T-cell (primary cell): ENCODE measurements around the gene FAXDC2. TPM values are rescaled to one million over a fixed set of nuclear protein-coding genes. Genes with fewer than 3 reads are reported as not detected.

Experiments
- ATAC-seq, 4 experiments: fragments of 200-7000 bp in 3 of 4; fragments of 150-1000 bp in 1 of 4; cut with Tn5 transposase; replicated peaks in 1 of 4; 1 replicate in 3 of 4; 2 replicates in 1 of 4; pipeline ENCODE4 v1.10.0; 2021; ENCODE audit warnings: moderate library complexity in 3 of 4, mild to moderate bottlenecking in 2 of 4, moderate number of reproducible peaks in 1 of 4
- CTCF ChIA-PET, 2 donors: fragments of 300-600 bp; sonication (Branson Sonifier 250); formaldehyde crosslinking; loops; one replicate each; lab custom pipeline; 2022; ENCODE audit warnings: antibody characterized with exemption in 2 of 2; lab: Charles Lee
- POLR2A ChIA-PET, 2 donors: fragments of 300-600 bp; sonication (Branson Sonifier 250); formaldehyde crosslinking; loops; one replicate each; lab custom pipeline; 2022; ENCODE audit warnings: antibody characterized with exemption in 2 of 2; lab: Charles Lee
- DNase-seq, 35 experiments: peaks; one replicate each; pipeline versions ENCODE4 v3.0.0 to v3.0.0-alpha.2; 2013 to 2023
- H3K27ac ChIP-seq: one replicate; pipeline ENCODE4 v1.5.1; 2013; ENCODE audit warnings: low read length
- H3K27me3 ChIP-seq, 2 experiments: replicated peaks in 1 of 2; 1 replicate in 1 of 2; 2 replicates in 1 of 2; pipeline versions ENCODE4 v1.6.1 to v1.7.0; 2013; ENCODE audit warnings: low read length in 1 of 2, mixed read lengths in 1 of 2; ENCODE audit not compliant: control insufficient read depth in 2 of 2, insufficient read depth in 2 of 2; ENCODE audit errors: extremely low read depth in 1 of 2
- H3K36me3 ChIP-seq, 2 donors: 1 replicate in 1 of 2; 2 replicates in 1 of 2; pipeline versions ENCODE4 v1.6.1 to v1.7.0; 2013; ENCODE audit warnings: low read length in 1 of 2; ENCODE audit not compliant: control insufficient read depth in 2 of 2, insufficient read depth in 1 of 2; ENCODE audit errors: extremely low read depth in 1 of 2
- H3K4me1 ChIP-seq, 2 experiments: 1 replicate in 1 of 2; 2 replicates in 1 of 2; pipeline versions ENCODE4 v1.6.1 to v1.7.0; 2013; ENCODE audit warnings: low read length in 2 of 2, mixed read lengths in 1 of 2; ENCODE audit not compliant: insufficient read depth in 2 of 2, control insufficient read depth in 1 of 2; ENCODE audit errors: extremely low read depth in 1 of 2
- H3K4me3 ChIP-seq, 2 donors: 1 replicate in 1 of 2; 2 replicates in 1 of 2; pipeline versions ENCODE4 v1.5.1 to v1.7.0; 2013; ENCODE audit warnings: mild to moderate bottlenecking in 2 of 2, low read length in 1 of 2, moderate library complexity in 1 of 2; ENCODE audit not compliant: control insufficient read depth in 1 of 2; ENCODE audit errors: extremely low read depth in 1 of 2
- H3K9me3 ChIP-seq: 2 replicates; pipeline ENCODE4 v1.7.0; 2013
- H3K27ac Mint-ChIP-seq, 2 donors: one replicate each; pipeline ENCODE4 v1.8.0; 2020 to 2021; ENCODE audit warnings: mild to moderate bottlenecking in 2 of 2, mixed read lengths in 2 of 2
- H3K27me3 Mint-ChIP-seq, 2 donors: one replicate each; pipeline ENCODE4 v1.8.0; 2021 to 2022; ENCODE audit warnings: mixed read lengths in 2 of 2
- H3K36me3 Mint-ChIP-seq: one replicate; pipeline ENCODE4 v1.8.0; 2021; ENCODE audit warnings: mixed read lengths
- H3K4me1 Mint-ChIP-seq, 3 donors: one replicate each; pipeline ENCODE4 v1.8.0; 2020 to 2022; ENCODE audit warnings: mixed read lengths in 3 of 3, mild to moderate bottlenecking in 1 of 3
- H3K4me3 Mint-ChIP-seq, 3 donors: one replicate each; pipeline ENCODE4 v1.8.0; 2020 to 2022; ENCODE audit warnings: mild to moderate bottlenecking in 3 of 3, mixed read lengths in 3 of 3, moderate library complexity in 3 of 3
- H3K9me3 Mint-ChIP-seq, 3 donors: one replicate each; pipeline ENCODE4 v1.8.0; 2020 to 2022; ENCODE audit warnings: mixed read lengths in 3 of 3
- WGBS: methylation state at CpG from one replicate; pipeline ENCODE4 v1.1.5; 2013; ENCODE audit warnings: missing lambda C conversion rate; ENCODE audit not compliant: insufficient coverage; 5-methylcytosine and 5-hydroxymethylcytosine counted together
- total RNA-seq, 35 experiments: library from RNA in 6 of 35; stranded (reverse) in 6 of 35; fragments of 120-200 nt in 1 of 35; gene quantifications; one replicate each; pipeline versions ENCODE4 v1.2.1 to v1.2.4 and lab custom pipeline; 2013 to 2026

The FAXDC2 gene
- total RNA-seq, 5 donors from 2014 or later (not counting 1 experiment from before 2014, with no cell fraction given): 0.29 to 0.44 (median 0.38) TPM; not detected in 1

- no peaks in the 10 kb centered on the region for H3K27me3 ChIP-seq
- H3K4me1 ChIP-seq: no peaks in the 10 kb centered on the region
- no peak overlapping the region for H3K27ac Mint-ChIP-seq
- H3K27me3 Mint-ChIP-seq: no peaks in the 10 kb centered on the region
- peaks cover under 1 to 8% (median 2%) of the 10 kb centered on the region in 3 donors for H3K4me1 Mint-ChIP-seq
- ChIA-PET CTCF (no interaction called here), POLR2A (no interaction called here)
- H3K9me3 Mint-ChIP-seq: no peaks in the 10 kb centered on the region
- WGBS: no CpG with 5 or more reads among the region's 4 CpGs
- peaks cover 15 to 85% of the 10 kb centered on the region in 2 donors for H3K36me3 ChIP-seq
- ATAC-seq: no peak
- no peak overlapping the region for H3K4me3 Mint-ChIP-seq
- no peak for DNase-seq
- H3K9me3 ChIP-seq: no peaks in the 10 kb centered on the region
- peaks cover 68% of the 10 kb centered on the region for H3K36me3 Mint-ChIP-seq
- H3K27ac ChIP-seq: no peak overlapping the region
- no peak overlapping the region for H3K4me3 ChIP-seq
These were observed 44.2 kb downstream of the FAXDC2 start for GRCh38 chr5:154806176-154806575.

GRCh38 chr5:154802050-154802449, 48.4 kb downstream of the FAXDC2 start:
- Mint-ChIP-seq H3K4me3 (no peak overlapping the region), H3K27ac (peak overlapping the region in 1 of 2 donors; percentile 55), H3K9me3 (no peaks in the 10 kb centered on the region), H3K4me1 (peaks cover 8 to 9% (median 8%) of the 10 kb centered on the region in 3 donors), H3K27me3 (no peaks in the 10 kb centered on the region), H3K36me3 (peaks cover 70% of the 10 kb centered on the region)
- no peaks in the 10 kb centered on the region for H3K4me1 ChIP-seq
- WGBS: 100% methylated on average over 3 of the region's 9 CpGs
- POLR2A ChIA-PET: no interaction called here
- H3K36me3 ChIP-seq: peaks cover 17 to 89% of the 10 kb centered on the region in 2 donors
- H3K4me3 ChIP-seq: no peak overlapping the region
- no peak for DNase-seq
- no peak for ATAC-seq
- H3K27me3 ChIP-seq: no peaks in the 10 kb centered on the region
- H3K9me3 ChIP-seq: no peaks in the 10 kb centered on the region
- CTCF ChIA-PET: interaction anchor here in 1 of 2 donors (0.6 kb wide), 1 partner anchor 15 kb away, joined by 4 read pairs; no protein-coding TSS in a partner anchor
- no peak overlapping the region for H3K27ac ChIP-seq

GRCh38 chr5:154801083-154801482, 49.3 kb downstream of the FAXDC2 start:
- Mint-ChIP-seq H3K27ac (no peak overlapping the region), H3K4me1 (peaks cover 8 to 11% (median 8%) of the 10 kb centered on the region in 3 donors), H3K4me3 (no peak overlapping the region), H3K27me3 (no peaks in the 10 kb centered on the region), H3K36me3 (peaks cover 69% of the 10 kb centered on the region), H3K9me3 (no peaks in the 10 kb centered on the region)
- H3K9me3 ChIP-seq: no peaks in the 10 kb centered on the region
- H3K4me1 ChIP-seq: no peaks in the 10 kb centered on the region
- ATAC-seq: no peak
- H3K27ac ChIP-seq: no peak overlapping the region
- ChIA-PET POLR2A (interaction anchor here in 1 of 2 donors (0.5 kb wide), 1 partner anchor 312 kb away, joined by 3 read pairs; no protein-coding TSS in a partner anchor), CTCF (interaction anchor here in 1 of 2 donors (0.5 kb wide), 1 partner anchor 98 kb away, joined by 3 read pairs; no protein-coding TSS in a partner anchor)
- peaks cover 17 to 88% of the 10 kb centered on the region in 2 donors for H3K36me3 ChIP-seq
- H3K27me3 ChIP-seq: no peaks in the 10 kb centered on the region
- 100% methylated on average over 1 of the region's 3 CpGs for WGBS
- no peak for DNase-seq
- no peak overlapping the region for H3K4me3 ChIP-seq

GRCh38 chr5:154800582-154800981, 49.8 kb downstream of the FAXDC2 start:
- DNase-seq (no peak), ATAC-seq (no peak)
- CTCF ChIA-PET: no interaction called here
- Histone ChIP-seq H3K4me1 (no peaks in the 10 kb centered on the region), H3K27ac (no peak overlapping the region), H3K4me3 (no peak overlapping the region), H3K36me3 (peaks cover 17 to 83% of the 10 kb centered on the region in 2 donors), H3K27me3 (no peaks in the 10 kb centered on the region), H3K9me3 (no peaks in the 10 kb centered on the region)
- H3K36me3 Mint-ChIP-seq: peaks cover 66% of the 10 kb centered on the region
- POLR2A ChIA-PET: interaction anchor here in 1 of 2 donors (0.5 kb wide), 1 partner anchor 311 kb away, joined by 3 read pairs; no protein-coding TSS in a partner anchor
- no peak overlapping the region for H3K4me3 Mint-ChIP-seq
- no peaks in the 10 kb centered on the region for H3K9me3 Mint-ChIP-seq
- H3K27ac Mint-ChIP-seq: peak overlapping the region; percentile 48 to 72
- peaks cover 8 to 11% (median 8%) of the 10 kb centered on the region in 3 donors for H3K4me1 Mint-ChIP-seq
- no peaks in the 10 kb centered on the region for H3K27me3 Mint-ChIP-seq

- Mint-ChIP-seq H3K4me1 (peaks cover 6 to 11% (median 8%) of the 10 kb centered on the region in 3 donors), H3K9me3 (no peaks in the 10 kb centered on the region), H3K36me3 (peaks cover 61% of the 10 kb centered on the region), H3K27ac (no peak overlapping the region), H3K4me3 (no peak overlapping the region), H3K27me3 (no peaks in the 10 kb centered on the region)
- peaks cover 12 to 77% of the 10 kb centered on the region in 2 donors for H3K36me3 ChIP-seq
- ChIA-PET POLR2A (no interaction called here), CTCF (no interaction called here)
- H3K4me3 ChIP-seq: no peak overlapping the region
- no peak for DNase-seq
- no peaks in the 10 kb centered on the region for H3K4me1 ChIP-seq
- WGBS: 100% methylated on average over 2 of the region's 4 CpGs
- H3K27ac ChIP-seq: no peak overlapping the region
- no peaks in the 10 kb centered on the region for H3K27me3 ChIP-seq
- no peak for ATAC-seq
- H3K9me3 ChIP-seq: no peaks in the 10 kb centered on the region
These were observed 52.6 kb downstream of the FAXDC2 start for GRCh38 chr5:154797762-154798161.

- Mint-ChIP-seq H3K9me3 (no peaks in the 10 kb centered on the region), H3K4me3 (no peak overlapping the region), H3K36me3 (peaks cover 57% of the 10 kb centered on the region), H3K27me3 (no peaks in the 10 kb centered on the region), H3K4me1 (peaks cover 0 to 11% (median 9%) of the 10 kb centered on the region in 3 donors), H3K27ac (no peak overlapping the region)
- CTCF ChIA-PET: no interaction called here
- Histone ChIP-seq H3K27ac (no peak overlapping the region), H3K4me1 (no peaks in the 10 kb centered on the region), H3K36me3 (peaks cover 14 to 73% of the 10 kb centered on the region in 2 donors), H3K27me3 (no peaks in the 10 kb centered on the region), H3K4me3 (no peak overlapping the region), H3K9me3 (no peaks in the 10 kb centered on the region)
- POLR2A ChIA-PET: no interaction called here
- ATAC-seq: no peak
- WGBS: no CpG with 5 or more reads among the region's 3 CpGs
- DNase-seq: no peak
These were observed 55.2 kb downstream of the FAXDC2 start for GRCh38 chr5:154795235-154795596.
